Natural killer cell (primary cell): ENCODE results near the gene LUC7L3. TPM values are rescaled to one million over a fixed set of nuclear protein-coding genes. Genes with fewer than 3 reads are reported as not detected.

ENCODE experiments used
- ATAC-seq, 3 donors: fragments of 150-1000 bp in 2 of 3; fragments of 200-7000 bp in 1 of 3; cut with Tn5 transposase; 1 replicate in 1 of 3; 2 replicates in 2 of 3; pipeline ENCODE4 v1.10.0; 2021; ENCODE audit warnings: mild to moderate bottlenecking in 2 of 3, moderate library complexity in 2 of 3
- DNase-seq, 2 donors: peaks; one replicate each; pipeline versions ENCODE4 v3.0.0 to v3.0.0-alpha.2; 2013 to 2021; ENCODE audit warnings: mixed read lengths in 1 of 2
- H3K27ac ChIP-seq: one replicate; pipeline ENCODE4 v1.5.1; 2013; ENCODE audit warnings: mild to moderate bottlenecking, low read length
- H3K27me3 ChIP-seq: one replicate; pipeline ENCODE4 v1.6.1; 2013; ENCODE audit warnings: low read length; ENCODE audit not compliant: control insufficient read depth, insufficient read depth
- H3K36me3 ChIP-seq: one replicate; pipeline ENCODE4 v1.6.1; 2013; ENCODE audit warnings: low read length; ENCODE audit not compliant: control insufficient read depth, insufficient read depth
- H3K4me1 ChIP-seq: one replicate; pipeline ENCODE4 v1.6.1; 2013; ENCODE audit warnings: low read length; ENCODE audit not compliant: control insufficient read depth, insufficient read depth
- H3K4me3 ChIP-seq: one replicate; pipeline ENCODE4 v1.5.1; 2013; ENCODE audit warnings: low read length
- H3K9me3 ChIP-seq: one replicate; pipeline ENCODE4 v1.6.1; 2013; ENCODE audit warnings: low read length; ENCODE audit not compliant: control insufficient read depth, insufficient read depth
- H3K27ac Mint-ChIP-seq, 2 donors: one replicate each; pipeline ENCODE4 v1.8.0; 2022; ENCODE audit warnings: mild to moderate bottlenecking in 2 of 2, mixed read lengths in 2 of 2, moderate library complexity in 1 of 2
- H3K27me3 Mint-ChIP-seq, 2 donors: one replicate each; pipeline ENCODE4 v1.8.0; 2022; ENCODE audit warnings: low read depth in 2 of 2, mixed read lengths in 2 of 2
- H3K36me3 Mint-ChIP-seq: one replicate; pipeline ENCODE4 v1.8.0; 2022; ENCODE audit warnings: mixed read lengths
- H3K4me1 Mint-ChIP-seq, 2 donors: one replicate each; pipeline ENCODE4 v1.8.0; 2022; ENCODE audit warnings: mixed read lengths in 2 of 2
- H3K4me3 Mint-ChIP-seq: one replicate; pipeline ENCODE4 v1.8.0; 2022; ENCODE audit warnings: mild to moderate bottlenecking, moderate library complexity, mixed read lengths
- H3K9me3 Mint-ChIP-seq, 2 donors: one replicate each; pipeline ENCODE4 v1.8.0; 2022; ENCODE audit warnings: mixed read lengths in 2 of 2
- WGBS: methylation state at CpG from one replicate; pipeline ENCODE4 v1.1.7; 2013; ENCODE audit warnings: missing lambda C conversion rate; ENCODE audit not compliant: insufficient coverage; 5-methylcytosine and 5-hydroxymethylcytosine counted together
- intact Hi-C: fragments of 100-400 bp; cut with micrococcal nuclease; formaldehyde crosslinking; loops from one replicate; pipeline ENCODE4 v1.14.2; 2022
- total RNA-seq, 4 donors: library from RNA; stranded (reverse); fragments of 120-200 nt in 1 of 4; gene quantifications; one replicate each; pipeline versions ENCODE4 v1.2.3 to v1.2.4, GENCODE V29; 2013 to 2022
- TF ChIP-seq, protein P1 (sequence below): fragments of 200-600 bp; IDR thresholded peaks from one replicate; pipeline ENCODE4 v1.8.0; 2022; ENCODE audit warnings: antibody characterized with exemption

The LUC7L3 gene
- total RNA-seq, 3 donors from 2014 or later (not counting 1 experiment from before 2014, with no cell fraction given): 152 to 213 (median 196) TPM

DNA sequence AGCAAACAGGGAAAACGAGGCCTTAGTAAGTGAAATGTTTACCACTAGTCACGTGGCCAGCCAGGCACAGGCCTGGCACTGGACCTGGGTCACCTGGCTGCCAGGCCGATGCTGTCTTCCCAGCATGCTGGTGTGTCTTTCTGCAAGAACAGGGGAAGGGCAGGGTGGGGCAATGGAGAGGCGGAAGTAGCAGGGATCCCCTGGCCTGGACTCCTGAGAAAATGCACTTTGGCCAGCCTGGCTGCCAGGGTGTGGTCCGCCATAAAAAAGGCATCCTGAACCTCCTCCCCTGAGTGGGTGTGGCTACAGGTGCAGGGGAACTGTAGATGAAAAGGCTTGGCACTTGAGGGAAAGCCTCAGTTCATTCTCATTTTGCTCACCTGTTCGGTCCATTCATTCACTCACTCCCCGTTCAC lies 49.0 kb downstream of the LUC7L3 start:
- Histone ChIP-seq H3K4me1 (peaks cover 7% of the 10 kb centered on the region), H3K27ac (no peak overlapping the region), H3K9me3 (no peaks in the 10 kb centered on the region), H3K4me3 (no peak overlapping the region), H3K36me3 (no peaks in the 10 kb centered on the region), H3K27me3 (no peaks in the 10 kb centered on the region)
- intact Hi-C loops: no loop called here
- DNase-seq: no peak
- peaks cover 14 to 29% of the 10 kb centered on the region in 2 donors for H3K27me3 Mint-ChIP-seq
- H3K4me1 Mint-ChIP-seq: peaks cover 8 to 25% of the 10 kb centered on the region in 2 donors
- no peak overlapping the region for H3K27ac Mint-ChIP-seq
- H3K36me3 Mint-ChIP-seq: no peaks in the 10 kb centered on the region
- TF ChIP-seq, protein P1, sequence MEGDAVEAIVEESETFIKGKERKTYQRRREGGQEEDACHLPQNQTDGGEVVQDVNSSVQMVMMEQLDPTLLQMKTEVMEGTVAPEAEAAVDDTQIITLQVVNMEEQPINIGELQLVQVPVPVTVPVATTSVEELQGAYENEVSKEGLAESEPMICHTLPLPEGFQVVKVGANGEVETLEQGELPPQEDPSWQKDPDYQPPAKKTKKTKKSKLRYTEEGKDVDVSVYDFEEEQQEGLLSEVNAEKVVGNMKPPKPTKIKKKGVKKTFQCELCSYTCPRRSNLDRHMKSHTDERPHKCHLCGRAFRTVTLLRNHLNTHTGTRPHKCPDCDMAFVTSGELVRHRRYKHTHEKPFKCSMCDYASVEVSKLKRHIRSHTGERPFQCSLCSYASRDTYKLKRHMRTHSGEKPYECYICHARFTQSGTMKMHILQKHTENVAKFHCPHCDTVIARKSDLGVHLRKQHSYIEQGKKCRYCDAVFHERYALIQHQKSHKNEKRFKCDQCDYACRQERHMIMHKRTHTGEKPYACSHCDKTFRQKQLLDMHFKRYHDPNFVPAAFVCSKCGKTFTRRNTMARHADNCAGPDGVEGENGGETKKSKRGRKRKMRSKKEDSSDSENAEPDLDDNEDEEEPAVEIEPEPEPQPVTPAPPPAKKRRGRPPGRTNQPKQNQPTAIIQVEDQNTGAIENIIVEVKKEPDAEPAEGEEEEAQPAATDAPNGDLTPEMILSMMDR: no peak
- no peak overlapping the region for H3K4me3 Mint-ChIP-seq
- no peak for ATAC-seq
- WGBS: 86% methylated on average over 7 of the region's 7 CpGs
- no peaks in the 10 kb centered on the region for H3K9me3 Mint-ChIP-seq

GRCh38 chr17:50769884-50770283 lies 50.5 kb downstream of the LUC7L3 start:
- intact Hi-C loops: no loop called here
- peaks cover 11 to 17% of the 10 kb centered on the region in 2 donors for H3K27me3 Mint-ChIP-seq

GRCh38 chr17:50770346-50770745 lies 50.9 kb downstream of the LUC7L3 start:
- Histone ChIP-seq H3K9me3 (no peaks in the 10 kb centered on the region), H3K4me3 (no peak overlapping the region), H3K4me1 (peaks cover 7% of the 10 kb centered on the region), H3K27me3 (no peaks in the 10 kb centered on the region), H3K36me3 (no peaks in the 10 kb centered on the region), H3K27ac (no peak overlapping the region)
- Mint-ChIP-seq H3K4me1 (peaks cover 5 to 26% of the 10 kb centered on the region in 2 donors), H3K27ac (no peak overlapping the region), H3K27me3 (peaks cover 11 to 17% of the 10 kb centered on the region in 2 donors), H3K4me3 (no peak overlapping the region), H3K36me3 (no peaks in the 10 kb centered on the region), H3K9me3 (no peaks in the 10 kb centered on the region)
- TF ChIP-seq, protein P1: no peak
- WGBS: 93% methylated on average over 2 of the region's 2 CpGs
- DNase-seq: no peak
- no peak for ATAC-seq
- intact Hi-C loops: no loop called here

More at GRCh38 chr17:50769884-50770283, 50.5 kb downstream of the LUC7L3 start:
- peaks cover 5 to 26% of the 10 kb centered on the region in 2 donors for H3K4me1 Mint-ChIP-seq
- Histone ChIP-seq H3K9me3 (no peaks in the 10 kb centered on the region), H3K4me1 (peaks cover 7% of the 10 kb centered on the region), H3K27ac (no peak overlapping the region), H3K4me3 (no peak overlapping the region), H3K36me3 (no peaks in the 10 kb centered on the region), H3K27me3 (no peaks in the 10 kb centered on the region)
- H3K36me3 Mint-ChIP-seq: no peaks in the 10 kb centered on the region
- no peak overlapping the region for H3K4me3 Mint-ChIP-seq
- DNase-seq (no peak), ATAC-seq (no peak)
- H3K27ac Mint-ChIP-seq: no peak overlapping the region
- TF ChIP-seq, protein P1: no peak
- WGBS: 92% methylated on average over 6 of the region's 8 CpGs
- no peaks in the 10 kb centered on the region for H3K9me3 Mint-ChIP-seq
